OCI-LY3 (cell line): ENCODE results near the gene MRPL4.

Experiments used
- H2AFZ ChIP-seq: fragments of 200-600, 300-600 bp; shearing (Covaris generic); 2 replicates; pipeline ENCODE4 v1.6.0; 2014; ENCODE audit warnings: antibody characterized with exemption, low read depth, low read length
- H3K27ac ChIP-seq: fragments of 200-600, 300-600 bp; sonication (generic); 2 replicates; pipeline ENCODE4 v1.5.1; 2014; ENCODE audit warnings: mild to moderate bottlenecking, low read length, moderate library complexity, mixed read lengths
- H3K27me3 ChIP-seq: fragments of 200-600, 300-600 bp; sonication (generic); 2 replicates; pipeline ENCODE4 v1.6.1; 2014; ENCODE audit warnings: low read depth, low read length, mixed read lengths
- H3K36me3 ChIP-seq: fragments of 200-600, 300-600 bp; sonication (generic); replicated peaks from 2 replicates; pipeline ENCODE3; 2014; ENCODE audit warnings: low read depth, low read length, mixed read lengths
- H3K4me1 ChIP-seq: fragments of 300-600, 200-600 bp; sonication (generic); 2 replicates; pipeline ENCODE4 v1.6.1; 2014; ENCODE audit warnings: low read length, mixed read lengths
- H3K4me2 ChIP-seq: fragments of 200-600, 300-600 bp; sonication (generic); 2 replicates; pipeline ENCODE4 v1.6.1; 2014; ENCODE audit warnings: low read length, mixed read lengths
- H3K4me3 ChIP-seq: fragments of 300-600, 200-600 bp; sonication (generic); 2 replicates; pipeline ENCODE4 v1.5.1; 2014; ENCODE audit warnings: antibody characterized with exemption, mild to moderate bottlenecking, low read length, moderate library complexity
- H3K79me2 ChIP-seq: fragments of 300-600, 200-600 bp; shearing (Covaris generic); 2 replicates; pipeline ENCODE4 v1.6.1; 2014; ENCODE audit warnings: mild to moderate bottlenecking, low read length, mixed read lengths
- H3K9ac ChIP-seq: fragments of 300-600, 200-600 bp; shearing (Covaris generic); 2 replicates; pipeline ENCODE4 v1.6.0; 2014; ENCODE audit warnings: mild to moderate bottlenecking, low read length, moderate library complexity
- H3K9me3 ChIP-seq: fragments of 200-600, 300-600 bp; shearing (Covaris generic); 2 replicates; pipeline ENCODE4 v1.6.1; 2014; ENCODE audit warnings: low read length, mixed read lengths; ENCODE audit not compliant: insufficient read depth
- H4K20me1 ChIP-seq: fragments of 200-600, 300-600 bp; sonication (generic); 2 replicates; pipeline ENCODE4 v1.6.1; 2016; ENCODE audit warnings: low read length, mixed read lengths; ENCODE audit not compliant: insufficient read depth
- CTCF ChIP-seq: fragments of 200-600, 300-600 bp; sonication (generic); IDR thresholded peaks from 2 replicates; pipeline ENCODE4 v1.5.1; 2014; ENCODE audit warnings: antibody characterized with exemption, low read length, low read depth
- EZH2phosphoT487 ChIP-seq: fragments of 200-600 bp; shearing (Covaris generic); IDR thresholded peaks from 2 replicates; pipeline ENCODE4 v1.6.1; 2018; ENCODE audit warnings: antibody characterized with exemption, mixed run types, low read depth

Gene MRPL4

GRCh38 chr19:10222201-10222890 is 29.7 kb upstream of the MRPL4 start:
- Histone ChIP-seq H4K20me1 (peaks cover 23% of the 10 kb centered on the region), H3K27ac (no peak overlapping the region), H3K36me3 (peaks cover 14% of the 10 kb centered on the region), H3K9ac (no peak overlapping the region), H3K4me1 (peaks cover 21% of the 10 kb centered on the region), H3K4me3 (no peak overlapping the region), H2AFZ (no peak overlapping the region), H3K79me2 (peaks cover 8% of the 10 kb centered on the region; the same call in 1 of the 2 replicates), H3K4me2 (no peak overlapping the region), H3K9me3 (no peaks in the 10 kb centered on the region), H3K27me3 (no peaks in the 10 kb centered on the region)
- TF ChIP-seq CTCF: no peak
- TF ChIP-seq EZH2phosphoT487: no peak

GRCh38 chr19:10223488-10224213 is 28.4 kb upstream of the MRPL4 start:
- no peaks in the 10 kb centered on the region for H3K27me3 ChIP-seq
- H3K4me3 ChIP-seq: no peak overlapping the region
- no peak overlapping the region for H3K27ac ChIP-seq
- H3K4me2 ChIP-seq: no peak overlapping the region
- H3K4me1 ChIP-seq: peaks cover 28% of the 10 kb centered on the region
- no peak for TF ChIP-seq EZH2phosphoT487
- no peak for TF ChIP-seq CTCF
- no peaks in the 10 kb centered on the region for H3K9me3 ChIP-seq
- H3K79me2 ChIP-seq: peaks cover 17% of the 10 kb centered on the region
- peaks cover 18% of the 10 kb centered on the region for H3K36me3 ChIP-seq
- H2AFZ ChIP-seq: no peak overlapping the region
- H3K9ac ChIP-seq: no peak overlapping the region
- peaks cover 31% of the 10 kb centered on the region for H4K20me1 ChIP-seq

- Histone ChIP-seq H3K36me3 (peaks cover 18% of the 10 kb centered on the region), H4K20me1 (peaks cover 33% of the 10 kb centered on the region), H3K9ac (no peak overlapping the region), H3K27me3 (no peaks in the 10 kb centered on the region), H3K4me1 (peaks cover 30% of the 10 kb centered on the region), H3K9me3 (no peaks in the 10 kb centered on the region), H3K4me2 (no peak overlapping the region), H3K27ac (no peak overlapping the region), H3K79me2 (peaks cover 21% of the 10 kb centered on the region), H3K4me3 (no peak overlapping the region), H2AFZ (no peak overlapping the region)
- TF ChIP-seq CTCF: no peak
- no peak for TF ChIP-seq EZH2phosphoT487
Observed at GRCh38 chr19:10224337-10224736, 27.7 kb upstream of the MRPL4 start.

GRCh38 chr19:10226021-10226375 is 26.0 kb upstream of the MRPL4 start:
- H2AFZ ChIP-seq: no peak overlapping the region
- no peaks in the 10 kb centered on the region for H3K9me3 ChIP-seq
- H3K4me2 ChIP-seq: no peak overlapping the region
- peaks cover 36% of the 10 kb centered on the region for H3K79me2 ChIP-seq
- H3K4me3 ChIP-seq: no peak overlapping the region
- H3K9ac ChIP-seq: no peak overlapping the region
- TF ChIP-seq EZH2phosphoT487 (no peak), CTCF (no peak)
- H3K4me1 ChIP-seq: peaks cover 26% of the 10 kb centered on the region
- H3K36me3 ChIP-seq: peaks cover 13% of the 10 kb centered on the region
- no peak overlapping the region for H3K27ac ChIP-seq
- no peaks in the 10 kb centered on the region for H3K27me3 ChIP-seq
- H4K20me1 ChIP-seq: peaks cover 33% of the 10 kb centered on the region
